Urinary bladder (tissue), 4 donors: ENCODE results near the gene HTN1. TPM values are rescaled to one million over a fixed set of nuclear protein-coding genes. Genes with fewer than 3 reads are reported as not detected.
"Not testable (repeated sequence)": the region's sequence is repeated elsewhere in the genome, so short reads cannot be mapped to it uniquely, and the experiment has no call there.

ENCODE experiments used
- DNase-seq: peaks from one replicate; pipeline ENCODE4 v3.0.0-alpha.2; 2015; ENCODE audit errors: extremely low spot score
- H3K27ac ChIP-seq: one replicate; pipeline ENCODE4 v1.5.1; 2013; ENCODE audit warnings: low read depth, mild to moderate bottlenecking, moderate library complexity
- H3K36me3 ChIP-seq: one replicate; pipeline ENCODE4 v1.6.1; 2013; ENCODE audit warnings: mild to moderate bottlenecking, moderate library complexity; ENCODE audit not compliant: insufficient read depth
- H3K4me1 ChIP-seq: one replicate; pipeline ENCODE4 v1.6.1; 2013; ENCODE audit warnings: mild to moderate bottlenecking, moderate library complexity; ENCODE audit not compliant: insufficient read depth
- H3K4me3 ChIP-seq: one replicate; pipeline ENCODE4 v1.5.1; 2013; ENCODE audit warnings: low read depth, low read length
- WGBS: extraction: QIAGEN DNeasy Blood & Tissue Kit; methylation state at CpG from one replicate; pipeline ENCODE4 v1.1.7; 2013; 5-methylcytosine and 5-hydroxymethylcytosine counted together
- polyA plus RNA-seq: library from polyadenylated mRNA; stranded (reverse); fragments of 200-250 nt; gene quantifications from one replicate; pipeline ENCODE4 v1.2.3, GENCODE V29; 2013
- total RNA-seq: library from RNA; depleted of rRNA; stranded (reverse); fragments of >200 nt; gene quantifications from one replicate; pipeline ENCODE4 v1.2.3, GENCODE V29; 2014
- donor health status: healthy with polysubstance abuse.
- donor health status: healthy.

Gene HTN1
- total RNA-seq (not detected), polyA plus RNA-seq (not detected)

DNA sequence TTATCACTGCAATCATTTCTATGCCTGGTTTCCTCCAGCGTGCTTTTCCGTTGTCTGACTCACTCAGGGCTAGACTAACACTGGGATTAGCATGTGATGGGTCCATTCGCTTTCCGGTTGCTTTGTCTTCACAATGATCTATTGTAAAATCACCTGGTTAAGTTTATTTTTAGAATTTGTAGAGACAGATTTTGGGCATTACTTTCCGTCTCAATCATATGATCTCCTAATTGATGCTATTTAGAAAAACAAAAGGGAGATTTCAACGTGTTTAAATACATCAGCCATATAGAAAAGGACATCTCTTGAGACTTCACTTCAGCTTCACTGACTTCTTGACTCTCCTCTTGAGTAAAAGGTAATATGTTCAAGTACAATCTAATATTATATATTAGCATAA, at the start of gene HTN1:
Gene HTN1, plus strand, starts transcription at position 301 of the 400 bp plus-strand sequence. CDS start 2,639 bp downstream, outside the sequence.
- WGBS = 80% methylated on average over 5 of the region's 6 CpGs
- not testable (repeated sequence) for DNase-seq

DNA sequence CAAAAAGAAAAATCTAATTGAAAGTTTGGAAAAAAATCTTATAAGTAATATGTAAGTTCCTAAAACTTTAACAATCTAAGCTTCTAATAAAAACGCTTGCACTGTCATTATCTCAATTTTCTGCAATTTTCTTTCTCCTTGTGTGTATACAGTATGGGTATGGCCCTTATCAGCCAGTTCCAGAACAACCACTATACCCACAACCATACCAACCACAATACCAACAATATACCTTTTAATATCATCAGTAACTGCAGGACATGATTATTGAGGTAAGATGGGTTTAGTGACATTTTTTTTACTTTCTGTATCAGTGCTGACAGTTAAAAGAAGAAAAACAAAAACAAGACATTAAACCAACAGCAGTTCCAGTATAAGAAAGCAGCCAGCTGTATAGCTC, 49.5 kb upstream of the HTN1 start:
- no peak overlapping the region for H3K4me3 ChIP-seq
- H3K36me3 ChIP-seq = no peaks in the 10 kb centered on the region
- 87% methylated on average over 1 of the region's 1 CpG for WGBS
- DNase-seq = no peak
- H3K4me1 ChIP-seq = no peaks in the 10 kb centered on the region
- H3K27ac ChIP-seq = no peak overlapping the region

More for the DNA sequence above, at the start of gene HTN1:
- not testable (repeated sequence) for H3K36me3 ChIP-seq, H3K4me3 ChIP-seq, H3K4me1 ChIP-seq, H3K27ac ChIP-seq

DNA sequence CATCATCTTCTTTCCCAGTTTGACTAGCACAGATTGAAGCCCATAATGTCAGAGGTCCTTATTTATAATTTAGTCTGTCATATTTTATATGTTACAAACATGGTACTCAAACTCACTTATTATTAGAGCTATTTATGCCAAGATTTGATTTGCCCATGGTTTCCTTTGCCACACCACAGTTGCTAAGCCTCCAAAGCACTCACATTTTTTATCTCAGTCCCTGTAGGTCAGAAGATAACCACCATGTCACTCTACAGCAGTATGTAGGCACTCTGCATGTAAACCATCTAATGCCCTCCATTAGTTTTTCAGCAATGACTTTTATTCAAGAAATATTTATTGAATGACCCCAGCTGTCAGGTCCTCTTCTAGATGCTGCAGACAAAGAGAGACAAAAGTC, 47.7 kb upstream of the HTN1 start:
- no peak for DNase-seq
- H3K4me3 ChIP-seq = no peak overlapping the region
- H3K4me1 ChIP-seq = no peaks in the 10 kb centered on the region
- H3K27ac ChIP-seq = no peak overlapping the region
- no peaks in the 10 kb centered on the region for H3K36me3 ChIP-seq

DNA sequence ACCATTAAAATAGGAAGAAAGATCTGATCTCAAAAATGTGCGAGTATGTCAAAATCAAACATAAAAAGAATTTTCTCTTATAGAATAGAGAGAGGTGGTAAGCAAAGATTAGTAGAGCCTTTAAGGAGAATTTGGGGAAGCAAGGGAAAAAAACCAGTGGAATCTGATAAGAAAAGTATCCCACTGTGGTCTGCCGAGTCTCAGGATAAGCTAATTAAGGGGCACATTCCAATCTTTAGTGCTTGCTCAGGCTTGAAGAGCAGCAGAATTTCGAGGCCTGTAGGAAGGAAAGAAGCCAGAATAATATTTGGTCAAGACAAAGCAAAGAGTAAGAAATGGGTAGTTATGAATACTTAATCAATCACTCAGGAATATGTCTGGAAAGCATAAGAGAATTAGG, 41.5 kb upstream of the HTN1 start:
- H3K27ac ChIP-seq = no peak overlapping the region
- no peaks in the 10 kb centered on the region for H3K4me1 ChIP-seq
- 55% methylated on average over 3 of the region's 3 CpGs for WGBS
- H3K4me3 ChIP-seq = no peak overlapping the region
- no peaks in the 10 kb centered on the region for H3K36me3 ChIP-seq
- no peak for DNase-seq

DNA sequence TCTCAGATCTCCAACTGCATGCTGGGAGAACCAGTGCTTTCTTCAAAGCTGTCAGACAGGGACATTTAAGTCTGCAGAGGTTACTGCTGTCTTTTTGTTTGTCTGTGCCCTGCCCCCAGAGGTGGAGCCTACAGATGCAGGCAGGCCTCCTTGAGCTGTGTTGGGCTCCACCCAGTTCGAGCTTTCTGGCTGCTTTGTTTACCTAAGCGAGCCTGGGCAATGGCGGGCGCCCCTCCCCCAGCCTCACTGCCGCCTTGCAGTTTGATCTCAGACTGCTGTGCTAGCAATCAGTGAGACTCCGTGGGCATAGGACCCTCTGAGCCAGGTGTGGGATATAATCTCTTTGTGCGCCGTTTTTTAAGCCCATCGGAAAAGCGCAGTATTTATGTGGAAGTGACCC, 31.2 kb upstream of the HTN1 start:
- WGBS = 81% methylated on average over 9 of the region's 10 CpGs
- not testable (repeated sequence) for DNase-seq, H3K4me3 ChIP-seq, H3K27ac ChIP-seq, H3K36me3 ChIP-seq, H3K4me1 ChIP-seq

DNA sequence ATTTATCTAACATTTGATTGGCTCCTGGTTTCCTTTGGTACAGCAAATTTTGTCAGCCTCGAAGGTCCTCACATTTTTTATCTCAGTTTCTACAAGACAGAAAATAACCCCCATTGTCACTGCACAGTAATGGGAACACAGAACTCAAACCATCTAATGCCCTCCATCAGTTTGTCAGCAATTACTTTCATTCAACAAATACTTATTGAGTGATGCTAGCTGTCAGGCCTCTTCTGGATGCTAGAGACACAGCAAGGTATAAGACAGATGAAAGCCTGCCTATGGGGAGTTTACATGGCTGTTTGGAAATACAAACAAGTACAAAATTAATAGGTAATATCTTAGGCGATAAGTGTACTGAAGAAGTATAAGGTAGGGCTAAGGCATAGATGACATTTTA, 27.0 kb upstream of the HTN1 start:
- H3K4me3 ChIP-seq = no peak overlapping the region
- H3K36me3 ChIP-seq = no peaks in the 10 kb centered on the region
- 82% methylated on average over 2 of the region's 2 CpGs for WGBS
- DNase-seq = no peak
- H3K27ac ChIP-seq = no peak overlapping the region
- no peaks in the 10 kb centered on the region for H3K4me1 ChIP-seq

DNA sequence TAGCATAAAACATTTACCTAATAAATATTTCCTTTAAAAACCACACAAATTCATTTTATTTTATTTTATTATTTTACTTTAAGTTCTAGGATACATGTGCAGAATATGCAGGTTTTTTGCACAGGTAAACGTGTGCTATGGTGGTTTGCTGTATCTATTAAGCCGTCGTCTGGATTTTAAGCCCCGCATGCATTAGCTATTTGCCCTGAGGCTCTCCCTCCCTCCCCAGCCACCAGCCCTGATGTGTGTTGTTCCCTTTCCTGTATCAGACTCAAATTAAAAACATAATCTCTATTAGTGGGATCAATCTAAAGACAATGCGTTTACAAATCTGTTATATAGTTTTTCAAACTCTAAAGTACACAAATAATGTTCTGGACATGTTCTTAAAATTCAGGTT, 23.2 kb upstream of the HTN1 start:
- no peak overlapping the region for H3K4me3 ChIP-seq
- DNase-seq = no peak
- no peaks in the 10 kb centered on the region for H3K4me1 ChIP-seq
- no peaks in the 10 kb centered on the region for H3K36me3 ChIP-seq
- WGBS = 81% methylated on average over 5 of the region's 5 CpGs
- no peak overlapping the region for H3K27ac ChIP-seq

DNA sequence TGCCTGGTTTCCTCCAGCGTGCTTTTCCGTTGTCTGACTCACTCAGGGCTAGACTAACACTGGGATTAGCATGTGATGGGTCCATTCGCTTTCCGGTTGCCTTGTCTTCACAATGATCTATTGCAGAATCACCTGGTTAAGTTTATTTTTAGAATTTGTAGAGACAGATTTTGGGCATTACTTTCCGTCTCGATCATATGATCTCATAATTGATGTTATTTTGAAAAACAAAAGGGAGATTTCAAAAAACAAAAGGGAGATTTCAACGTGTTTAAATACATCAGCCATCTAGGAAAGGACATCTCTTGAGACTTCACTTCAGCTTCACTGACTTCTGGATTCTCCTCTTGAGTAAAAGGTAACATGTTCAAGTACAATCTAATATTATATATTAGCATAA, 22.1 kb upstream of the HTN1 start, which contains the start of gene HTN3:
Gene HTN3, plus strand, starts transcription at position 301 of the 400 bp plus-strand sequence. CDS start 2,282 bp downstream, outside the sequence.
- DNase-seq, H3K27ac ChIP-seq: not testable (repeated sequence)
- WGBS = 79% methylated on average over 7 of the region's 7 CpGs

DNA sequence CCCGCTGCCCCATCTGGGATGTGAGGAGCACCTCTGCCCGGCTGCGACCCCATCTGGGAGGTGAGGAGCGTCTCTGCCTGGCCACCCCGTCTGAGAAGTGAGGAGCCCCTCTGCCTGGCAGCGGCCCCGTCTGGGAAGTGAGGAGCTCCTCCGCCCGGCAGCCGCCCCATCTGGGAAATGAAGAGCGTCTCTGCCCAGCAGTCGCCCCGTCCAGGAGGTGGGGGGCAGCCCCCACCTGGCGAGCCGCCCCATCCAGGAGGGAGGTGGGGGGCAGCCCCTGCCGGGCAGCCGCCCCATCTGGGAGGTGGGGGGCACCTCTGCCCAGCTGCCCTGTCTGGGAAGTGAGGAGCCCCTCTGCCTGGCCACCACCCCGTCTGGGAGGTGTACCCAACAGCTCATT, 12.7 kb upstream of the HTN1 start:
- not testable (repeated sequence) for H3K36me3 ChIP-seq, H3K4me1 ChIP-seq, H3K4me3 ChIP-seq, H3K27ac ChIP-seq, DNase-seq
- WGBS = 93% methylated on average over 18 of the region's 18 CpGs

More for the DNA sequence above, 22.1 kb upstream of the HTN1 start, which contains the start of gene HTN3:
- not testable (repeated sequence) for H3K4me1 ChIP-seq, H3K36me3 ChIP-seq, H3K4me3 ChIP-seq

DNA sequence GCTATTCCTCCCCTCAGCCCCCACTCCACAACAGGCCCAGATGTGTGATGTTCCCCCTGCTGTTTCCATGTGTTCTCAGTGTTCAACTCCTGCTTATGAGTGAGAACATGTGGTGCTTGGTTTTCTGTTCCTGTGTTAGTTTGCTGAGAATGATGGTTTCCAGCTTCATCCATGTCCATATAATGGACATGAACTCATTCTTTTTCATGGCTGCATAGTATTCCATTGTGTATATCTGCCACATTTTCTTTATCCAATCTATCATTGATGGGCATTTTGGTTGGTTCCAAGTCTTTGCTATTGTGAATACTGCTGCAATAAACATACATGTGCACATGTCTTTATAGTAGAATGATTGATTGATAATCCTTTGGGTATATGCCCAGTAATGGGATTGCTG, 10.3 kb upstream of the HTN1 start:
- H3K36me3 ChIP-seq, H3K4me1 ChIP-seq, H3K4me3 ChIP-seq, H3K27ac ChIP-seq, DNase-seq: not testable (repeated sequence)

DNA sequence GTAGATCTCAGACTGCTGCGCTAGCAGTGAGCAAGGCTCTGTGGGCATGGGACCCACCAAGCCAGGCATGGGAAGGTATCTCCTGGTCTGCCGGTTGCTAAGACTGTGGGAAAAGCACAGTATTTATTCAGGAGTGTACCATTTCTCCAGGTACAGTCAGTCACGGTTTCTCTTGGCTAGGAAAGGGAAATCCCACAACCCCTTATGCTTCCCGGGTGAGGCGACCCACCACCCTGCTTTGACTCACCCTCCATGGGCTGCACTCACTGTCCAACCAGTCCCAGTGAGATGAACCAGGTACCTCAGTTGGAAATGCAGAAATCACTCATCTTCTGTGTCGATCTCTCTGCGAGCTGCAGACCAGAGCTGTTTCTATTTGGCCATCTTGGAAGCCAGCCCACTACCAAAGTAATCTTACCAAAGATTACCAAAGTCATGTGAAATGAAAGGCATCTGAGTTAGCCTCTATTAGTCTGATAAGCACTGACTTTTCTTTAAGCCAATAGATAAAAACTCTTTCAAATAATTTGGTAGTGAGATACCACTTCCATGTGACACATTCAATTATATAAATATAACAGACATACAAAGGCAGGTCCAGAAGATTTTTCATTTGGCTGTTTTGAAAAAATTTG, 8.5 kb upstream of the HTN1 start:
- WGBS = 70% methylated on average over 7 of the region's 7 CpGs
- Histone ChIP-seq H3K4me1 (no peaks in the 10 kb centered on the region), H3K36me3 (no peaks in the 10 kb centered on the region), H3K4me3 (no peak overlapping the region), H3K27ac (no peak overlapping the region)
- no peak for DNase-seq

DNA sequence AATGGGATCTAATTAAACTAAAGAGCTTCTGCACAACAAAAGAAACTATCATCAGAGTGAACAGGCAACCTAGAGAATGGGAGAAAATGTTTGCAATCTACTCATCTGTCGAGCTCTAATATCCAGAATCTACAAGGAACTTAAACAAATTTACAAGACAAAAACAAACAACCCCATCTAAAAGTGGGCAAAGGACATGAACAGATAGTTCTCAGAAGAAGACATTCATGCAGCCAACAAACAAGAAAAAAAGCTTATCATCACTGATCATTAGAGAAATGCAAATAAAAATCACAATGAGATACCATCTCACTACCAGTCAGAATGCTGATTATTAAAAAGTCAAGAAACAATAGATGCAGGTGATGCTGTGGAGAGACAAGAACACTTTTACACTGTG, 6.3 kb downstream of the HTN1 start:
- not testable (repeated sequence) for H3K4me1 ChIP-seq, H3K27ac ChIP-seq, H3K4me3 ChIP-seq, H3K36me3 ChIP-seq, DNase-seq
- WGBS = 68% methylated on average over 1 of the region's 1 CpG

DNA sequence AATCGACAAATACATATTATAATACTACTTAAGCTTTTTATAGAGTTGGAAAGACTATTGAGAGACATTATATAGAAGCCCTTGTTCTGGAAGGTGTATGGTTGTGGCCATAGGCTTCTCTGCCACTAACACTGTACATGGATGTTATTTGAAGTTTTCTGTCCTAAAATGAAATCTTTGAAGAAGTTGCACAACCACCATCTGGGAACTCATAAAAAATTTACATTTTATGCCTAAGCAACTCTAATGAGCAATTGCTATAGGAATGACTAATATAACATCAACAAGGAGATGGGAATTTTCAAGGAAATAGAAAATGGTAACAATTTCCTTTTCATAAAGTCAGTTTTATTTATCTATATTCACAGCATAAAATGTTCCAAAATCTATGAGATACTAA, 7.4 kb downstream of the HTN1 start:
- H3K27ac ChIP-seq = no peak overlapping the region
- H3K4me3 ChIP-seq = no peak overlapping the region
- no peak for DNase-seq
- H3K4me1 ChIP-seq = no peaks in the 10 kb centered on the region
- H3K36me3 ChIP-seq = no peaks in the 10 kb centered on the region
- 87% methylated on average over 1 of the region's 1 CpG for WGBS

DNA sequence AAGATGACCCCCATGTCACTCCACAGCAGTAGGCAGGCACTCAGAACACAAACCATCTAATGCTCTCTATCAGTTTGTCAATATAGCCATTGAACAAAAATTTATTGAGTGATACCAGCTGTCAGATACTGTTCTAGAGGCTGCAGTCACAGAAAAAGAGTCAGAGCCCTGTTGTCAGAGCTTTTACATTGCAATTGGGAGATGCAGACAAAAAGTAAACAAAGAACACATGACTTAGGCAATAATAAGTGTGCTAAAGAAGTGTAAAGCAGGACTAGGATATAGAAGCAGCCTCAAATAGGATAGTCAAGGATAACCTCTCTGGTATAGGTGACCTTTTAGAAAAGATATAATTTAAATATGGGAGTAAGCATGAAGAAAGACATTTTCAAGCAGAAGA, 8.9 kb downstream of the HTN1 start:
- no peak for DNase-seq
- no peak overlapping the region for H3K4me3 ChIP-seq
- H3K27ac ChIP-seq = no peak overlapping the region
- H3K4me1 ChIP-seq = no peaks in the 10 kb centered on the region
- no peaks in the 10 kb centered on the region for H3K36me3 ChIP-seq

DNA sequence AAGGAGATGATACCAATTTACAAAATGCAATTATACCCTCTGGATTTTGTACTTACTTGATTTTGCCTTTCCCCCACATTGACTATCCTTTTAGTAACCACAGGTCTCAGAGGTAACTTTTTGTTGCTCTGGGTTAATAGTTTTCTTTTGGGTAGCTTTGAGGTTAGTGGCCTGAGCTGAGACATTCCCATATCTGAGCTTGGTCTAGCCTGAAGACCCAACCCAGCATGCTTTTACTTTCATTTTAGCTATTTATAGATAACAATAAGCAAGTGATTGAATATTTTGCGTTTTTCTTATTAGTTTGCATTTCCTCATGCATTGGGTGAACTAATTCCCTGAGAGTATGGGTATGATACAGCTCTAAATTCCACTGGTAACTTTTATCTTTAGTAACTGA, 11.8 kb downstream of the HTN1 start:
- DNase-seq = no peak
- Histone ChIP-seq H3K27ac (no peak overlapping the region), H3K4me1 (no peaks in the 10 kb centered on the region), H3K4me3 (no peak overlapping the region), H3K36me3 (no peaks in the 10 kb centered on the region)
- WGBS = 84% methylated on average over 1 of the region's 1 CpG
